HepG2 (cell line): ENCODE measurements around the gene BABAM1. TPM values are rescaled to one million over a fixed set of nuclear protein-coding genes. Genes with fewer than 3 reads are reported as not detected.

ENCODE experiments used
- HDAC2 ChIP-seq: sonication (generic); formaldehyde crosslinking; IDR thresholded peaks from 2 replicates; pipeline ENCODE4 v1.4.0; 2020; ENCODE audit warnings: missing genetic modification reagents
- HOXA3 ChIP-seq: sonication (generic); formaldehyde crosslinking; IDR thresholded peaks from 2 replicates; pipeline ENCODE4 v1.5.0; 2020; ENCODE audit warnings: missing genetic modification reagents
- KAT8 ChIP-seq: IDR thresholded peaks from 2 replicates; pipeline ENCODE4 v1.6.1; 2016; ENCODE audit warnings: missing genetic modification reagents, missing compliant biosample characterization
- MEIS1 ChIP-seq: sonication (generic); formaldehyde crosslinking; IDR thresholded peaks from 2 replicates; pipeline ENCODE4 v1.9.0; 2021; ENCODE audit warnings: mild to moderate bottlenecking, missing genetic modification reagents, moderate library complexity, borderline replicate concordance
- NCOA2 ChIP-seq: sonication (generic); formaldehyde crosslinking; IDR thresholded peaks from 2 replicates; pipeline ENCODE4 v1.8.0; 2022; ENCODE audit warnings: inconsistent platforms
- NONO ChIP-seq, 2 experiments: fragments of 450-650 bp in 1 of 2; sonication (generic) in 1 of 2; formaldehyde crosslinking in 1 of 2; IDR thresholded peaks in 1 of 2; conservative IDR thresholded peaks in 1 of 2; 2 replicates each; pipeline versions ENCODE4 v1.6.1 to v1.8.0; 2017 to 2022; ENCODE audit warnings: mild to moderate bottlenecking in 1 of 2, missing genetic modification reagents in 1 of 2, moderate library complexity in 1 of 2
- RAD21 ChIP-seq: fragments of 450-650 bp; formaldehyde crosslinking; IDR thresholded peaks from 2 replicates; pipeline ENCODE4 v1.5.0; 2020; ENCODE audit warnings: mild to moderate bottlenecking
- SOX5 ChIP-seq: IDR thresholded peaks from 2 replicates; pipeline ENCODE4 v1.6.1; 2016; ENCODE audit warnings: borderline replicate concordance
- U2AF2 ChIP-seq: fragments of 200-400 bp; formaldehyde crosslinking; IDR thresholded peaks from 2 replicates; pipeline ENCODE4 v1.6.1; 2017; ENCODE audit warnings: low read depth, mild to moderate bottlenecking, low read length
- ZFP1 ChIP-seq: IDR thresholded peaks from 2 replicates; pipeline ENCODE4 v1.6.1; 2016
- ZFY ChIP-seq: sonication (generic); formaldehyde crosslinking; IDR thresholded peaks from 2 replicates; pipeline ENCODE4 v1.4.0; 2020; ENCODE audit warnings: missing genetic modification reagents
- ZNF496 ChIP-seq: sonication (generic); formaldehyde crosslinking; IDR thresholded peaks from 2 replicates; pipeline ENCODE4 v1.8.1; 2023; ENCODE audit warnings: mild to moderate bottlenecking, moderate library complexity, missing genetic modification reagents; ENCODE audit not compliant: insufficient replicate concordance
- ZNF713 ChIP-seq: sonication (generic); formaldehyde crosslinking; IDR thresholded peaks from 2 replicates; pipeline ENCODE4 v1.4.0; 2020; ENCODE audit warnings: mild to moderate bottlenecking, missing genetic modification reagents
- polyA plus RNA-seq, 8 experiments: library from polyadenylated mRNA; depleted of rRNA in 3 of 8; stranded (reverse) in 7 of 8; unstranded in 1 of 8; fragments of >200 nt; fragmentation: Illumina TruSeq in 4 of 8; extraction: Trizol in 4 of 8; gene quantifications; 2 replicates each; pipeline versions ENCODE4 v1.2.1 to v1.2.3, GENCODE V29; 2011 to 2016; ENCODE audit warnings: low read depth in 4 of 8, missing spikeins in 1 of 8, mixed read lengths in 1 of 8; ENCODE audit not compliant: insufficient read depth in 1 of 8
- total RNA-seq, 5 experiments: library from RNA; depleted of rRNA; stranded (reverse); fragments of >200 nt; fragmentation: Illumina TruSeq; extraction: Trizol; gene quantifications; 2 replicates each; pipeline ENCODE4 v1.2.3, GENCODE V29; 2016; ENCODE audit warnings: low read depth in 1 of 5
- TF ChIP-seq, protein P1 (sequence below): IDR thresholded peaks from 2 replicates; pipeline ENCODE4 v1.6.1; 2012; ENCODE audit warnings: inconsistent platforms
- TF ChIP-seq, protein P2 (sequence below): sonication (generic); formaldehyde crosslinking; IDR thresholded peaks from 2 replicates; pipeline ENCODE4 v1.8.1; 2023; ENCODE audit warnings: mild to moderate bottlenecking, missing genetic modification reagents
- TF ChIP-seq, protein P3 (sequence below): sonication (generic); formaldehyde crosslinking; IDR thresholded peaks from 2 replicates; pipeline ENCODE4 v1.5.0; 2020; ENCODE audit warnings: missing genetic modification reagents
- TF ChIP-seq, protein P4 (sequence below): sonication (generic); formaldehyde crosslinking; IDR thresholded peaks from 2 replicates; pipeline ENCODE4 v1.4.0; 2020; ENCODE audit warnings: low read depth, missing genetic modification reagents
- TF ChIP-seq, protein P5 (sequence below): sonication (generic); formaldehyde crosslinking; IDR thresholded peaks from 2 replicates; pipeline ENCODE4 v1.4.0; 2020; ENCODE audit warnings: mild to moderate bottlenecking, missing genetic modification reagents
- TF ChIP-seq, protein P6 (sequence below): sonication (generic); formaldehyde crosslinking; conservative IDR thresholded peaks from 2 replicates; pipeline ENCODE4 v1.8.0; 2022; ENCODE audit warnings: mild to moderate bottlenecking, moderate library complexity, missing genetic modification reagents

BABAM1 gene
- total and polyA plus RNA-seq, 2 of the 13 experiments (the other 11 are each of a cell fraction or from before 2014, with no cell fraction given) = 70.0 to 82.0 TPM

DNA sequence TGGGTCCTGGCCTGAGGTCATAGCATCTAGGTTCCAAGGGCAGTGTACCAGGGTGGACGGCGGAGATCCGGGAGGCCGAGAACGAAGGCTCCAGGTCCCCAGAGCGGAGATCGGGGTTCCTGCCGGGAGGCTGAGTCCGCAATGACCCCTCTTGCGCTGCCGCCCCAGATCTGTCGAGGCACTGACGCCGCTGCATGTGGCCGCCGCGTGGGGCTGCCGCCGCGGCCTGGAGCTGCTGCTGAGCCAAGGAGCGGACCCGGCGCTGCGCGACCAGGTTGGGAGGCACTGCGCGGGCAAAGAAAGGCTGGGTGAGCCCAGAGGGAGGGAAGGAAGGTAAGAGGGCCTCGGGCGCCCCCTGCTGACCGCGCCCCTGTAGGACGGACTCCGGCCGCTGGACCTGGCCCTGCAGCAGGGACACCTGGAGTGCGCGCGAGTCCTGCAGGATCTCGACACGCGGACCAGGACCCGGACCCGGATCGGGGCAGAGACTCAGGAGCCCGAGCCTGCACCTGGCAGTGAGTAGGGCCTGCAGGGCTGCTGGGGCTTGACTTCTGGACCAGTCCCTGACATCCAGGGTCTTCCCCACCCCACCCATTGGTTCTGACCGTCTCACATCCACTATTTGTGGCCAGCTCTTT, 15.4 kb downstream of the BABAM1 start (continued):
- TF ChIP-seq, protein P1, sequence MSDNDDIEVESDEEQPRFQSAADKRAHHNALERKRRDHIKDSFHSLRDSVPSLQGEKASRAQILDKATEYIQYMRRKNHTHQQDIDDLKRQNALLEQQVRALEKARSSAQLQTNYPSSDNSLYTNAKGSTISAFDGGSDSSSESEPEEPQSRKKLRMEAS = peak; percentile 82
- TF ChIP-seq U2AF2 (no peak), NONO (IDR thresholded peaks at IDR 0.05) (no peak), NONO (CRISPR knock-in tag; conservative IDR thresholded peaks at IDR 0.05) (peak; percentile 72), MEIS1 (CRISPR knock-in tag) (no peak), HOXA3 (CRISPR knock-in tag) (peak; percentile 68), HDAC2 (CRISPR knock-in tag) (0 out of 2 replicates have a peak, but pooled peaks have one; percentile 53), SOX5 (CRISPR knock-in tag) (peak; percentile 38; the same call in 1 of the 2 replicates), NCOA2 (CRISPR knock-in tag) (no peak), KAT8 (0 out of 2 replicates have a peak, but pooled peaks have one; percentile 34), ZNF713 (CRISPR knock-in tag) (no peak), ZFP1 (no peak), ZFY (CRISPR knock-in tag) (peak; percentile 77), RAD21 (CRISPR knock-in tag) (peak; percentile 98), ZNF496 (CRISPR knock-in tag) (no peak)
- TF ChIP-seq, protein P2, sequence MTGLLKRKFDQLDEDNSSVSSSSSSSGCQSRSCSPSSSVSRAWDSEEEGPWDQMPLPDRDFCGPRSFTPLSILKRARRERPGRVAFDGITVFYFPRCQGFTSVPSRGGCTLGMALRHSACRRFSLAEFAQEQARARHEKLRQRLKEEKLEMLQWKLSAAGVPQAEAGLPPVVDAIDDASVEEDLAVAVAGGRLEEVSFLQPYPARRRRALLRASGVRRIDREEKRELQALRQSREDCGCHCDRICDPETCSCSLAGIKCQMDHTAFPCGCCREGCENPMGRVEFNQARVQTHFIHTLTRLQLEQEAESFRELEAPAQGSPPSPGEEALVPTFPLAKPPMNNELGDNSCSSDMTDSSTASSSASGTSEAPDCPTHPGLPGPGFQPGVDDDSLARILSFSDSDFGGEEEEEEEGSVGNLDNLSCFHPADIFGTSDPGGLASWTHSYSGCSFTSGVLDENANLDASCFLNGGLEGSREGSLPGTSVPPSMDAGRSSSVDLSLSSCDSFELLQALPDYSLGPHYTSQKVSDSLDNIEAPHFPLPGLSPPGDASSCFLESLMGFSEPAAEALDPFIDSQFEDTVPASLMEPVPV (CRISPR knock-in tag) = peak; percentile 33; the same call in 1 of the 2 replicates
- TF ChIP-seq, protein P3, sequence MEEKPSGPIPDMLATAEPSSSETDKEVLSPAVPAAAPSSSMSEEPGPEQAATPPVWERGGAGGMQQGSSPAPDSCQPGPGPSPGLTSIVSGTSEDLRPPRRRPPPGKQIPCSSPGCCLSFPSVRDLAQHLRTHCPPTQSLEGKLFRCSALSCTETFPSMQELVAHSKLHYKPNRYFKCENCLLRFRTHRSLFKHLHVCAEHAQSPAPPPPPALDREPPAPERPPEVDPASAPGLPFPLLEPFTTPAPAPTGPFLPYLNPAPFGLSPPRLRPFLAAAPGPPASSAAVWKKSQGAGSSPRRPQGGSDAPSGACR = 0 out of 2 replicates have a peak, but pooled peaks have one; percentile 57
- TF ChIP-seq, protein P4, sequence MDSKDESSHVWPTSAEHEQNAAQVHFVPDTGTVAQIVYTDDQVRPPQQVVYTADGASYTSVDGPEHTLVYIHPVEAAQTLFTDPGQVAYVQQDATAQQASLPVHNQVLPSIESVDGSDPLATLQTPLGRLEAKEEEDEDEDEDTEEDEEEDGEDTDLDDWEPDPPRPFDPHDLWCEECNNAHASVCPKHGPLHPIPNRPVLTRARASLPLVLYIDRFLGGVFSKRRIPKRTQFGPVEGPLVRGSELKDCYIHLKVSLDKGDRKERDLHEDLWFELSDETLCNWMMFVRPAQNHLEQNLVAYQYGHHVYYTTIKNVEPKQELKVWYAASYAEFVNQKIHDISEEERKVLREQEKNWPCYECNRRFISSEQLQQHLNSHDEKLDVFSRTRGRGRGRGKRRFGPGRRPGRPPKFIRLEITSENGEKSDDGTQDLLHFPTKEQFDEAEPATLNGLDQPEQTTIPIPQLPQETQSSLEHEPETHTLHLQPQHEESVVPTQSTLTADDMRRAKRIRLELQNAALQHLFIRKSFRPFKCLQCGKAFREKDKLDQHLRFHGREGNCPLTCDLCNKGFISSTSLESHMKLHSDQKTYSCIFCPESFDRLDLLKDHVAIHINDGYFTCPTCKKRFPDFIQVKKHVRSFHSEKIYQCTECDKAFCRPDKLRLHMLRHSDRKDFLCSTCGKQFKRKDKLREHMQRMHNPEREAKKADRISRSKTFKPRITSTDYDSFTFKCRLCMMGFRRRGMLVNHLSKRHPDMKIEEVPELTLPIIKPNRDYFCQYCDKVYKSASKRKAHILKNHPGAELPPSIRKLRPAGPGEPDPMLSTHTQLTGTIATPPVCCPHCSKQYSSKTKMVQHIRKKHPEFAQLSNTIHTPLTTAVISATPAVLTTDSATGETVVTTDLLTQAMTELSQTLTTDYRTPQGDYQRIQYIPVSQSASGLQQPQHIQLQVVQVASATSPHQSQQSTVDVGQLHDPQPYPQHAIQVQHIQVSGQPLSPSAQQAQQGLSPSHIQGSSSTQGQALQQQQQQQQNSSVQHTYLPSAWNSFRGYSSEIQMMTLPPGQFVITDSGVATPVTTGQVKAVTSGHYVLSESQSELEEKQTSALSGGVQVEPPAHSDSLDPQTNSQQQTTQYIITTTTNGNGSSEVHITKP (CRISPR knock-in tag) = 0 out of 2 replicates have a peak, but pooled peaks have one; percentile 21
- TF ChIP-seq, protein P5, sequence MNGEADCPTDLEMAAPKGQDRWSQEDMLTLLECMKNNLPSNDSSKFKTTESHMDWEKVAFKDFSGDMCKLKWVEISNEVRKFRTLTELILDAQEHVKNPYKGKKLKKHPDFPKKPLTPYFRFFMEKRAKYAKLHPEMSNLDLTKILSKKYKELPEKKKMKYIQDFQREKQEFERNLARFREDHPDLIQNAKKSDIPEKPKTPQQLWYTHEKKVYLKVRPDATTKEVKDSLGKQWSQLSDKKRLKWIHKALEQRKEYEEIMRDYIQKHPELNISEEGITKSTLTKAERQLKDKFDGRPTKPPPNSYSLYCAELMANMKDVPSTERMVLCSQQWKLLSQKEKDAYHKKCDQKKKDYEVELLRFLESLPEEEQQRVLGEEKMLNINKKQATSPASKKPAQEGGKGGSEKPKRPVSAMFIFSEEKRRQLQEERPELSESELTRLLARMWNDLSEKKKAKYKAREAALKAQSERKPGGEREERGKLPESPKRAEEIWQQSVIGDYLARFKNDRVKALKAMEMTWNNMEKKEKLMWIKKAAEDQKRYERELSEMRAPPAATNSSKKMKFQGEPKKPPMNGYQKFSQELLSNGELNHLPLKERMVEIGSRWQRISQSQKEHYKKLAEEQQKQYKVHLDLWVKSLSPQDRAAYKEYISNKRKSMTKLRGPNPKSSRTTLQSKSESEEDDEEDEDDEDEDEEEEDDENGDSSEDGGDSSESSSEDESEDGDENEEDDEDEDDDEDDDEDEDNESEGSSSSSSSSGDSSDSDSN (CRISPR knock-in tag) = peak; percentile 80
- TF ChIP-seq, protein P6, sequence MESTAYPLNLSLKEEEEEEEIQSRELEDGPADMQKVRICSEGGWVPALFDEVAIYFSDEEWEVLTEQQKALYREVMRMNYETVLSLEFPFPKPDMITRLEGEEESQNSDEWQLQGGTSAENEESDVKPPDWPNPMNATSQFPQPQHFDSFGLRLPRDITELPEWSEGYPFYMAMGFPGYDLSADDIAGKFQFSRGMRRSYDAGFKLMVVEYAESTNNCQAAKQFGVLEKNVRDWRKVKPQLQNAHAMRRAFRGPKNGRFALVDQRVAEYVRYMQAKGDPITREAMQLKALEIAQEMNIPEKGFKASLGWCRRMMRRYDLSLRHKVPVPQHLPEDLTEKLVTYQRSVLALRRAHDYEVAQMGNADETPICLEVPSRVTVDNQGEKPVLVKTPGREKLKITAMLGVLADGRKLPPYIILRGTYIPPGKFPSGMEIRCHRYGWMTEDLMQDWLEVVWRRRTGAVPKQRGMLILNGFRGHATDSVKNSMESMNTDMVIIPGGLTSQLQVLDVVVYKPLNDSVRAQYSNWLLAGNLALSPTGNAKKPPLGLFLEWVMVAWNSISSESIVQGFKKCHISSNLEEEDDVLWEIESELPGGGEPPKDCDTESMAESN (CRISPR knock-in tag) = peak; percentile 82
